ENCODE measurements around the gene SAE1.
A peak's percentile ranks its signal among the peaks of the same experiment; 100 is the strongest.
"Not testable (repeated sequence)": the region's sequence is repeated elsewhere in the genome, so short reads cannot be mapped to it uniquely, and the experiment has no call there.

SAE1 gene

DNA sequence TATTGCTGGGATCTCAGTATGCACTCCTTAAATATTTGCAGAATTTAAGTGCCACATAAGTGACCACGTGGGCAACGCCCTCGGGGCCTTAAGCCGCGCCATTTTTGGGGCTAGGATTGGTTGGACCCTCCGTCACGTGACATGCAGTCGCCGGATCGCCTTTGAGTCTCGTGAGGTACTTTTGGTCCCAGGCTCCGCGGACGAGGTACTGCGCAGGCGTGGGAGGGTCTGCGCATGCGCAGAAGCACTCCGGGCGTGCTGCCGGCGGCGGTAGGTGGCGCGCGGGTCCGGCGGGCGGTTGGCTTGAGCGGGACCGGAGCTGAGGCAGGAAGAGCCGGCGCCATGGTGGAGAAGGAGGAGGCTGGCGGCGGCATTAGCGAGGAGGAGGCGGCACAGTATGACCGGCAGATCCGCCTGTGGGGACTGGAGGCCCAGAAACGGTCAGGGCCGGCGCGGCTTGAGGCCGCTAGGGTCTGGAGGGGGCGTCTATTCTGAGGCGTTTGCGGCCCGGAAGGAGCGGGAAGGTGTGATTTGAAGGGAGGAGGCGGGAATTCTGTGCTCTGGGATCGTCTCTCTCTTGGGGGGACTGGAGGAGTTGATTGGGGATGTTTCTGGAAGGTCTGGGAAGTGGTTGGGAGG is at the start of gene SAE1:
Gene SAE1 (plus strand): TSS at position 247 of the 639 bp plus-strand sequence. CDS start 96 bp downstream, at position 343.
- peak; percentile 81 for DNase-seq

DNA sequence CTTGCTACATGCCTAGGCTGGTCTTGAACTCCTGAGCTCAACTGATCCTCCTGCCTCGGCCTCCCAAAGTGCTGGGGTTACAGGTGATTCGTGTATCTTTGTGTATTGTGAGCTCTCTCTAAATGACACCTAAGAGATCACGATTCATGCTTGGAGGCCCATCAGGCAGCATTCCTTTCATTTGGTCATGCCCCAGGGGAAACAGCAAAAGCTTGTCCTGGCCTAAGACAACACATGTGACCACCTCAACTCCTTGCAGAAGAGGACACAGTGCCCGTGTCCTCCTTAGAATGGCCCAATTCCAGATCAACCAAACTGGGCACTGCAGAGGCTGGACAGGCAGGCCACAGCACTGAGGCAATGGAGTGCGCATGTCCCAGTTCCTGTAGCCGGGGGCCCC is 49.5 kb upstream of the SAE1 start:
- DNase-seq = no peak

DNA sequence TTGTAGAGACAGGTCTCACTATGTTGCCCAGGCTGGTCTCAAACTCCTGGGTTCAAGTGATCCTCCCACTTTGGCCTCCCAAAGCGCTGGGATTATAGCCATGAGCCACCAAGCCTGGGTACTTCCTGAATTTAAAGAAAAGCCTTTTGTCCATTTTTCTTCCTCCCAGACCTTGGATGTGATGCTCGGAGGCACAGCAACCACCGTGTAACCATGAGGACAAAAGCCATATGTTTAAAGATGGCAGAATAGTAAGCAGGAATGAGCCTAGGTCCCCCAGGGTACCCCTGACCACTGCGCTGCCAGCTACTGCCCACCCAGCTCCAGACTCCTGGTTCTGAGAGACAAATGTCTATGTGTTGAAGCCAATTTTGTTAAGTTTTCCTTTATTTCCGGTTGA is 48.1 kb upstream of the SAE1 start:
- DNase-seq = no peak

DNA sequence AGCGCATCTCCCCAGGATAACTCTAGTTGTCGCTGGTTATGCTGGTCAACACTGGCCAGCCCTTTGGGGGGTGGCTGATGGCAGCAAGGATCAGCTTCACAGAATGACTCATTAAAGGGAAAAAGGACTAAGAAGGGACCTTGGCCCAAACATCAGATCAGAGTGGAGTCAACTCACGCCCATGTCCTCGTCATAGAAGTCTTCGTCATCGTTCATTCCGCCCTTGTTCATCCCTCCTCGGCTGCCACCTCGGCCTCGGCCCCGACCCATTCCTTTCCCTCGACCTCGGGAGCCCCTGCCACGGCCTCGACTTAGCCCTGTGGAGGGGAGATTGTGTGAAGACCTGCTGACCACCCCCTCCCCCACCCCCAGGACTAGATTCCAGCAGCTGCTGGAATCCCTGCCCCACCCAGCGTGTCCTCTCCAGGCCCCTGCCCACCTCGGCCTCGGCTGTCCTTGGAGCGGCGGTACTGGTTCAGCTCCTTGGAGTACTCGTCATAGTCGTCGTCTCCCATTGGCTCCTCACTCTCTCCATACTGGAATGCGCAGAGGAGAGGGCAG is 45.7 kb upstream of the SAE1 start:
- no peak for DNase-seq

GRCh38 chr19:47086280-47086679 is 44.4 kb upstream of the SAE1 start:
- DNase-seq = no peak

DNA sequence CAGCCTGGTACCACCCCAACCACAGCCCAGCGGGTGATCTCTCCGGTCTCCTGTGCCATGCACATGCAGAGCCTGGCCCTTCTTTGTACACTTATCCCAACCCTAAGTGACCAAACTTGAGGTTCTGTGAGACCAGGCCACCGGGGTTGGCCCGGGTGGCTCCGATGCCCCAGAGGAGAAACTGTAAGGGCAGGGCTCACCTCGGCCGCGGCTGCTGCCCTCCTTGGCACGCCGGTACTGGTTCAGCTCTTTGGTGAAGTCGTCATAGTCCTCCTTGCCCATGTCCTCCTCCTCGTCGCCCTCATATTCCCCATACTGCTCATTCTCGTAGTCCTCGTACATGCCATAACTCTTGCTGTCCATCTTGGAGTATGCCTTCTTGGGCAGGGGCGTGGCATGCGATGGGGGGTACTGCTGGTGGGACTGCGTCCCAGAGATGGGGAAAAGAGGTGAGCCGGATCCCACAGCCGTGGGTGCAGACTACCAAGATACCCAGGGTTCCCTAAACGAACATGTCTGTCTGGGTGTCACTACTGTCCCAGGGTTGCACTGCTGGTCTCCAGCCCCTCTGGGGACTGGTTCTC is 40.8 kb upstream of the SAE1 start:
- DNase-seq = no peak

GRCh38 chr19:47093254-47093653 is 37.4 kb upstream of the SAE1 start:
- DNase-seq = no peak

DNA sequence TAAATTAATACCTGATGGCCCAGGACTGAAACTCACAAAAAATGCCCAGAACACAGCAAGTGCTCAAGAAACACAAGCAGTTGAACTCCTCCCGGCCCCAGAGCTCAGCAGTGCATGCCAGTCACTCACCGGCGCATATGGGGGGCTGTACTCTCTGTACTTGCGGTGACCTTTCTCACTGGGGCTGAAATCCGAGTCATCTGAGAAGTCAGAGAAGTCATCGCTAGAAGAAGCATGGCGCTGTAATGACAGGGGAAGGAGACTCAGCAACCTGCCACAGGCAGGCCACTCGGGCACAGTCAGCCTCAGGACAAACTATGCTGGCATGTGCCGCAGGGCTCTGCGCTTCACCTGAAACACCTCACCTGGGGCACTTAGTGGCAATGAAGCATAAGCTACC is 36.8 kb upstream of the SAE1 start:
- no peak for DNase-seq

DNA sequence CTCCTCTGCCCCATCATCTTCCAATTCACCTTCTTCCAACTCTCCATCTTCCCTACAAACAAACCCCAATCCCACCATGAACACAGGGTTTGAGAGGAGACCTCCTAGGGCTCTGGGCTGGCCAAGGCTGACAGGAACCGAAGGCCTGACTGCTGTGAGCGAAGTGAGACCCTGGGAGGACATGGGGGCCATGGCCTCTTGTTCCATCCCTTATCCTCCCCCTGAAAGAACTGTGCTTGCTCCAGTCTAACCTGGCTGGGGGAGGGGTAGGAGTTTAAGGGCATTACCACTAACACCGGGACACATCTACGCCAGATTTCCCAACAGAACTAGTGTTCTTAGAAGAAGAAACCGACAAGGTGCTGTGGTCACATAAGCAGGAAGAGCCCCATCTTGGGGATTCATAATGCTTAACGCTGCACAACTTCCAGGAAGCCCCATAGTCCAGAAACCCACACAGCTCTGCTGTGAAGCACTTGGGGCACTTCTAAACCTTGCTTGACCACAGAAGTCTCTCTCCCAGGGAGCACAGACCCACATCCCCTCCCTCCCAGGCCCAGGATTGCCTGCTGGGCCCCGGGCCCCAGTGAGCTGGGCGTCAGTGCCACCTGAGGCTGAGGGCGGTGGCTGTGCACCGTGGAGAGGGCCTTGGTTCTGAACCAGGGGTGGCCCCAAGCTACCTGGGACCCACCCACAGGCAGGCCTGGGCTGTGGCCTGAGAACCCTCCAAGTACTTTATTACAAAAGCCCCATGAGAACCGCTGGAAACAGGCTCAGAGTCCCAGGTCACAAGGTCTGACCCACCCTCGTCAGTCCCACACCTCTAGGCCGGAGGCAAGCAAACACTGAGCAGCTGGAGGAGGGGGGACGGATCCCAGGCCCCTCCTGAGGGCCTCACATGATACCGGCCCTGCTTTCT is 35.8 kb upstream of the SAE1 start:
- DNase-seq = no peak

DNA sequence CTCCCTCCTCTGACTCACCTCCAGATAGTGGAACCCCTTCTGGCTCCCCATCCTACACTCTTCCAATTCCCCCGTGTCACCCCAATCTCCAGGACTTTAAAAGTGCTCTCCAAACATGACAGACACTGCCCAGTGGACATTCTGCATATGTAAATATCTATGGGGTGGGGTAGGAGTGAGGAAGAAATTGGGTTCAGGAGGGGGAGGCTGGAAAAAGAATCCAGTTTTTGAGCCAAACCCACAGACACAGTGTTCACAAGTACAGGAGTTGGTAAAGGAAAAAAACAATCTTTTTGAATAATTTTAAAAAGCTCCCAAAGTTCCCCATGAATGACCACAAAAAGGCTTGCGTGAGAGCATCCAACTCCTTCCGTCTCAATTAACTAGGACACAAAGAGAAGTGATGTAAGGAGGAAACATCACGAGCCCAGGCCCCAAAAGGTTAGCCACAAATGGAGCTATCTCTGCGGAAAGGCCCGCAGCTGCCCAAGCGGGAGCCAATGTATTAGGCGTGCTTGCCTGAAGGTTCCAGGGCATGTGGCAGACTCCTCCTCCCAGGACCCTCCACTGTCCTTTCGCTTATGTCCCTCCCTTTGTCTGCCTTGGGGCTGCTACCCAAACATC is 35.0 kb upstream of the SAE1 start:
- DNase-seq = no peak

DNA sequence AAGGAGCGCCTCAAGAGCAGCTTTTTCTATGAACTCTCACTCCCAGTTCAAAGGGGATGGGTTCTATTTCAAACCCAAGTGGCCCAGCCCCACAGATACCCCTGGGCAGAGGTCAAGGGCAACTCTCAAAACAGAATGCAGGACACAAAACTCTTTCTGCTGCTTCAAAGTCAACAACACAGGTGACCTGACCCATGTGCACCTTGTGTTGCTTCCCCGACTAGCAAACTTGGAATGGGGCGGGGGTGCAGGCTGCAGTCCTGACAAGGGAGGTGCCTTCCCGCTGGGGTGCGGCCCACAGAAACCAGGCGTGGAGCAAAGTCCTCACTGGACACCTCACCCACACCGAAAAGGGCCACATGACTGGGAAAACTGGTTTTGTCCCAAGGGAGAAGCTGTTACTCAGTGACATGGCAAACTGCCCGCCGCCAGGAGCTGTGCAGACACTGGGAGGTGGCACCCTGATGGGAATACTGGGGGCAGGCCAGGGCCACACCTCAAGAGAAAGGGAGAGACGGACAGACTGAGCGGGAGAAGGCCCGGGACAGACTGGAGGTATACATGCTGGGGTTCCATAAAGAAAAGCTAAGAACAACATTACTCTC is 34.4 kb upstream of the SAE1 start:
- DNase-seq = no peak

- DNase-seq = no peak
Observed at GRCh38 chr19:47096721-47097120, 33.9 kb upstream of the SAE1 start.

DNA sequence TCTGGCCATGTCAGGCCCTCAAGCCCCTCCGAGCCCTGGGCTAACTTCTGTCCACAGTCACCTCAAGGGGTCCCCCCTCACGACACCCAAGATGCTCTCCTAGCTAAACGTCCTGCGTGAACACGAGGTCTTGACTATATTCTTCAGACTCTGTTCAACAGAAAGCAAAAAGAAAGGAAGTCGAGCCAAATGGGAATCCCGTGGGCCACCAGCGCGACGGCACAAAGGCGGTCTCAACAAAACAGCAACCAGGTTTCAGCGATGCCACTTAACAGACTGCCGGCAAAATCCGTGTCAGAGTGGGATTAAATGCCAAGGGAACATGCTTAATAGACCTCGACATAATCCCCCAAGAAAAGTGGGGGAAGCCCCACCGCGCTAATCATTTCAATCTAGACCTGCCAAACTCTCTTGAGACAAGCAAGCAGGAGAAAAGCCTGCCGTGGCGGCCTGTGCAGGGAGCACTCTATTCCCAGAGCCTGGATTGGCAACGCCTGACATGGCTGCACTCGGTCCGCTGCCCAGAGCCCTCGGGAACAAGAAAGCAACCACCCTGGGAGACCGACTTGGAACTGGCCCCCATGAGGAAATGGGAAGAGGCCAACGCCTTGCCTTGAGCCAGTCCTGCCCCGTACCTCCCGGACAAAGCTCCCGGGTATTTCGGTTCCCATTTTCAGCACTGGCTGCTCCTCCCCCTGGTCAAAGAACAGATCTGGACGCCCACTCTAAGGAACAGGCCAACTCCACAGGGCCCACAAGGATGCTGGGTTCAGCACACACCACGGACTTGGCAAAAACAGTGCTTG is 33.0 kb upstream of the SAE1 start:
- DNase-seq = no peak

GRCh38 chr19:47098608-47099007 is 32.0 kb upstream of the SAE1 start:
- no peak for DNase-seq

DNA sequence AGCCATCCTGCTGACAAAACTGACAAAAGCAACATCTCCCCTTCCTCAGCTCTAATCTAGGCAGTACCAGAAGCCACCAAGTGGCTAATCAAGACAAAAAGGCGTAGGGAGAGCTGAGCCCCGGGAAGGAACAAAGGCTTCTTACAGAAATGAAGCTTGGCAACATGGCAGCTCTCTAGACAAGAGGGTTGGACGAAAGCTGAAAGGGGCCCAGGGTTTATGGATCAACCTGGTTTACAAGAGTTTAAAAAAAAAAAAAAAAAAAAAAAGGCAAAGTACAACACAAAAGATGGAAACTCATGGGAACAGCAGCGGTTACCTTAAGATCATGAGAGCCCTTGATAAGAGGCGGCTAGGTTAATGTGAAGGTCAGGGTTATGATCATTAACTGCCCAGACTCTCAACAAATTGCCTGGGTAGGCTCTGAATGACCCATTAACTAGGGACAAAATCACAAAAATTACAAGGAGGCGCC is 31.0 kb upstream of the SAE1 start:
- no peak for DNase-seq

- no peak for DNase-seq
Observed at GRCh38 chr19:47100290-47100689, 30.3 kb upstream of the SAE1 start.

DNA sequence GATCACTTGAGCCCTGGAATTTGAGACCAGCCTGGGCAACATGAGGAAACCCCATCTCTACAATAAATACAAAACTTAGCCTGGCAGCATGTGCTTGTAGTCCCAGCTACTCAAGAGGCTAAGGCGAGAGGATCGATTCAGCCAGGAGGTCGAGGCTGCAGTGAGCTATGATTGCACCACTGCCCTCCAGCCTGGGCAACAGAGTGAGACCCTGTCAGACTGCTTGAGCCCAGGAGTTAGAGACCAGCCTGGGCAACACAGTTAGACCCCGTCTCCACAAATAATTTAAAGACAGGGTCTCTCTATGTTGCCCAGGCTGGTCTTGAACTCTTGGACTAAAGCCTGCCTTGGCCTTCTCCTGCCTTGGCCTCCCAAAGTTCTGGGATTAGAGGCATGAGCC is 29.5 kb upstream of the SAE1 start:
- not testable (repeated sequence) for DNase-seq

DNA sequence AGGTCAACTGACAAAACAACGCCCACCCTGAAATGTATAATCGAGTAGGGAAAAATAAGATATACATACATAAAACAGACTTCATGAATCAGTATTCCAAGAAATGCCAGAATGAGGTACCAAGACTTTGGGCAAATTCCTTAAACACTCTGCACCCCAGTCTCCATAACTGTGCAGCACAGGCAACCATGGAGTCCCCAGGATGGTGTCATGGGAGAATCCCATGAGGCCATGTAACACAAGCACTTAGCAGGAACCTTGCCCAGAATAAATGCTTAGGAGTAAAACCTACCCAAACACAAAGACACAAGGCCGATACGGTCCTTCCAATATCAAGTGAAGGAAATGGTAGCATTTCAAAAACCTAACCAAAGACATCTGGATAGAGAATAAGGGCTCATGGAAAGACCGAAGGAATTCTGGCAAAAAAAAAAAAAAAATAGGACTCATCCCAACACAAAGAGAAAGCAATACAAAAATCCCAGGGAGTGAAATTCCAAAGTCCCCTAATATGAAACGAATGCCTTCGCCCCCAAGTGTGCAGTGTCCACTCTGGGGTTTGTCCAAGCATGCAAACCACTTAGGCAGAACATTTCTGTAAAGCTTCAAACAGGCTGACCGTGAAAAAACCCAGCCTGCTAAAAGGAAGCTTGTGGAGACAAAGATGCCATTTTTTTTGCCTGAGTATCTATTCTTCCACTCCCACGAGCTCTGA is 28.1 kb upstream of the SAE1 start:
- no peak for DNase-seq

GRCh38 chr19:47104680-47105079 is 26.0 kb upstream of the SAE1 start:
- no peak for DNase-seq

- DNase-seq = no peak
Observed at GRCh38 chr19:47105874-47106273, 24.8 kb upstream of the SAE1 start.

- DNase-seq = no peak
Observed at GRCh38 chr19:47106821-47107201, 23.8 kb upstream of the SAE1 start.

Data from 8988T (cell line).